Activated CD4-positive, alpha-beta T cell treated with anti-CD3 and anti-CD28 coated beads for 1 hour (primary cell): ENCODE measurements around the gene TDRD7.

Source experiments
- DNase-seq: peaks from one replicate; pipeline ENCODE4 v3.0.0-alpha.2; 2020

The TDRD7 gene

GRCh38 chr9:97411789-97412625 is at the start of gene TDRD7:
Gene TDRD7, plus strand, starts transcription at chr9:97412096. Its CDS starts 16,370 bp downstream, at chr9:97428466.
- DNase-seq: peak; percentile 92

- DNase-seq: no peak
Observed at GRCh38 chr9:97362777-97363545, 48.9 kb upstream of the TDRD7 start.

- no peak for DNase-seq
Observed at GRCh38 chr9:97363661-97364299, 48.1 kb upstream of the TDRD7 start.

GRCh38 chr9:97364769-97365490 is 47.0 kb upstream of the TDRD7 start:
- DNase-seq: no peak

- DNase-seq: no peak
Observed at GRCh38 chr9:97365634-97366033, 46.3 kb upstream of the TDRD7 start.

- DNase-seq: no peak
Observed at GRCh38 chr9:97366476-97366875, 45.4 kb upstream of the TDRD7 start.

- DNase-seq: no peak
Observed at GRCh38 chr9:97366889-97367288, 45.0 kb upstream of the TDRD7 start.

- DNase-seq: no peak
Observed at GRCh38 chr9:97367729-97368128, 44.2 kb upstream of the TDRD7 start.

GRCh38 chr9:97368964-97369363 is 42.9 kb upstream of the TDRD7 start:
- no peak for DNase-seq

GRCh38 chr9:97372580-97372979 is 39.3 kb upstream of the TDRD7 start:
- DNase-seq: no peak

GRCh38 chr9:97373331-97373730 is 38.6 kb upstream of the TDRD7 start:
- DNase-seq: no peak

- no peak for DNase-seq
Observed at GRCh38 chr9:97374811-97375210, 37.1 kb upstream of the TDRD7 start.

GRCh38 chr9:97376902-97377301 is 35.0 kb upstream of the TDRD7 start:
- DNase-seq: no peak

- no peak for DNase-seq
Observed at GRCh38 chr9:97382099-97382718, 29.7 kb upstream of the TDRD7 start.

- DNase-seq: no peak
Observed at GRCh38 chr9:97384406-97385262, 27.3 kb upstream of the TDRD7 start.

- no peak for DNase-seq
Observed at GRCh38 chr9:97385626-97386264, 26.2 kb upstream of the TDRD7 start.

GRCh38 chr9:97386265-97386633 is 25.6 kb upstream of the TDRD7 start:
- no peak for DNase-seq

GRCh38 chr9:97386733-97387503 is 25.0 kb upstream of the TDRD7 start:
- DNase-seq: peak; percentile 46

GRCh38 chr9:97387504-97387886 is 24.4 kb upstream of the TDRD7 start:
- DNase-seq: no peak
